Activated CD4-positive, alpha-beta T cell treated with anti-CD3 and anti-CD28 coated beads for 24 hours (primary cell): ENCODE results near the gene POLR2B.
A peak's percentile ranks its signal among the peaks of the same experiment; 100 is the strongest.
"Not testable (repeated sequence)": the region's sequence is repeated elsewhere in the genome, so short reads cannot be mapped to it uniquely, and the experiment has no call there.

ENCODE experiments used
- DNase-seq, 2 donors: peaks; one replicate each; pipeline ENCODE4 v3.0.0-alpha.2; 2020; ENCODE audit warnings: low read depth in 2 of 2

POLR2B gene

DNA sequence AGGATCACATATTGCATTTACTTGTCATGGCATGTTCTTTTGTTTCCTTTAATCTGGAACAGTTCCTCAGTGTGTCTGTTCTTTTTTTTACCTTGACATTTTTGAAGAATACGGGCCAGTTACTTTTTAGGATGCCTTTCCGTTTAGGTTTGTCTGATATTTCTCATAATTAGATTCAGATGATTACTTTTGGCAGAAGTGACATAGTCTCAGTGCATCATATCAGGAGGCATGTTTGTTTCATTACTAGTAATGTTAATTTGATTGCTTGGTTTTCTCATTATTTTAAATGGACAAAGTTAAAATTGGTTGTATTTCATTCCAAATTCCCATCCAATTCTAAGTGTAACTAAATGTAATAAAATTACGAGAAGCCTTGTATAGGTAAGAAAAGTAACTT lies 8.3 kb downstream of the POLR2B start:
- DNase-seq, result no peak

DNA sequence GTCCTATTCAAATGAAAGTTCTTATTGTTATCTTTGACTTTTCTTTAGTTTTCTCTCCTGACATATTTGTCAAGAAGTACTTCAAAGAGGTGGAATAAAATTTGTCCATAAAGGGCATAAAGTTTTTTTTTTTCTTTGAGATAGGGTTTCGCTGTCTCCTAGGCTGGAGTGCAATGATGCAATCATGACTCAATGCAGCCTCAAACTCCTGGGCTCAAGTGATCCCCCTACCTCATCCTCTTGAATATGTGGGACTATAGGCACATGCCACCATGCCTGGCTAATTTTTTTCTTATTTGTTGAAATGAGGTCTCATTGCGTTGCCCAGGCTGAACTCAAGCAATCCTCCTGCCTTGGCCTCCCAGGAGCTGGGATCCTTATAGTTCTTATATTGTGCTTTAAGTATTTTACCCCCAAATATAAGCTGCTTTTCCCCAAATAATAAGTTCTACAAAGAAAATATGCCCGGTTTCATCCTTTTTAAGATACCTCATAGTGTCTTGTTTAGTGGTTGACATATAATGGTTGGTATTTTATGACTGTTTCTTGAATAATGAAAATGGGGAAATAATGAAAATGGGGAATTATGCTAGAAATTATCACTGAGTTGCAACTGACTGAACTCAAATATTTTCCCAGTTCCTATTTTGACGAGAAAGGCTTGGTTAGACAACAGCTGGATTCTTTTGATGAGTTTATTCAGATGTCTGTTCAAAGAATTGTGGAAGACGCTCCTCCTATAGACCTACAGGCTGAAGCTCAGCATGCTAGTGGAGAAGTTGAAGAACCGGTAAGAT lies 11.6 kb downstream of the POLR2B start:
- DNase-seq, result no peak

DNA sequence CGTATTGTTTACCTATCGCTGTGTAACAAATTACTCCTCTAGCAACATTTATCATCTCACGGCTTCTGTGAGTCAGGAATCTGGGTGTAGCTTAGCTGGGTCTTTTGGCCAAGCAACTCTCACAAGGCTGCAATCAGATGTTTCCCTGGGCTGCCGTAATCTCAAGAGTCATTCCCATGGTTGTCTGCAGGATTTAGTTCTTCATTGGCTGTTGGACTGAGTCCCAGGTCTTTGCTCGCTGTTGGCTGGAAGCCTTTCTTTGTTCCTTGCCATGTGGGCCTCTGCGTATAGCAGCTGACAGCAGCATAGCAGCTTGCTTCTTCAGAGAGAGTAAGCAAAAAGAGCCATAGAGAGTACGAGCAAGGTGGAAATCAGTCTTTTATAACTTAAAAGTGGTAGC lies 16.8 kb downstream of the POLR2B start:
- no peak for DNase-seq

DNA sequence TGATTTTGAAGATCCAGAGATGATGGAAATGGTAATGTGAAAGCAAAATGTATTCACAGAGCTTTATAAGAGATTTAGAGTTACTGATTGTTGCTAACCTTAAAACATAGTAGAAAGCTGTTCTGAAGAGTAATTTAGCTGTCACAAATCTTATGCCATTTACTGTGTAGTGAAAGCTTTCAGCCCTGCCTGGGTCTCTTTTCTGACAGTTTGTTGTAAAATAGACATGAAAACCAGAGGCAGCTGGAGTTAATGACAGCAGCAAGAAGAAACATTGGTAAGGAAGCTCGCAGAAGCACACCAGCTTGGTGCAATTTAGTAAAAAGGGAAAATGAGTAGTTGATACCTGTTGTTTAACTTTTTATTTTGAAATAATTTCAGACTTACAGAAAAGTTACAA lies 21.1 kb downstream of the POLR2B start:
- DNase-seq, result no peak

DNA sequence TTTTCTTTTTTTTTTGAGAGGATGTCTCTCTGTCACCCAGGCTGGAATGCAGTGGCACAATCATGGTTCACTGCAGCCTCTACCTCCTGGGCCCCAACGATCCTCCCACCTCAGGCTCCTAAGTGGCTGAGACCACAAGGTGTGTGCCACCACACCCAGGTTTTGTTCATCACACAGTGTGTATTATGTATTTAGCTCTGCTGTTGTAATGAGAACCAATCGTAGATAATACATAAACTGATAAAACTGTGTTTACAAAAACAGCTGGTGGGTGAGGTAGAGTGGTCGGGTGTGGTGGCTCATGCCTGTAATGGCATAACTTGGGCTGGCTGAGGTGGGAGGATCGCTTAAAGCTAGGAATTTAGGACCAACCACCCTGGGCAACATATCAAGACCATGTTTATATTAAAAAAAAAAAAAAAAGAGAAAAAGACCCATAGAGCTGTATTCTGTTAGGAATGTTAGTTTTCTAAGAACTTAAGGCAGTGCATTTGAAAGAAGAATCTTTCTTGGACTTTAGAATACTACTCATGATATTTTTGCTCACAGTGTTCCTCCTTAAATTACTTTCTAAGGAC lies 34.9 kb downstream of the POLR2B start:
- DNase-seq, result no peak

DNA sequence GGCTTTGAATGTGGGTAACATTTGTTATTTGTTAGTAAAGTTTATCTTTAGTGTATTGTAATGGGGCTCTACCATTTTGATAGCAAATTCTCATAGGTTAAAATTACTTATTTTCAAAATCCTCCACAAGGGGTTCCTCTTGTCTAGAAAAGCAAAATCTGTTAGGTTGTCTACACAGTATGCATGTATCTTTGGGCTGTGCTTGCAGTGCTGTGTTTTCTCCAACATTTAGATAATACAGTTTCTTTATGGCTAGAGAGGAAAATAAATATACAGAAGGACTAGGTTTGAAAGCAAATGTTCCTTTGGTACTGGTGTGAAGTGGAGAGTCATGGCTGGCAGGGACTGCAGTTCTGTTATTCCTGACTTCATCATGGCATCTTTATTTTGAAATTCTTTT lies 40.3 kb downstream of the POLR2B start:
- no peak for DNase-seq

DNA sequence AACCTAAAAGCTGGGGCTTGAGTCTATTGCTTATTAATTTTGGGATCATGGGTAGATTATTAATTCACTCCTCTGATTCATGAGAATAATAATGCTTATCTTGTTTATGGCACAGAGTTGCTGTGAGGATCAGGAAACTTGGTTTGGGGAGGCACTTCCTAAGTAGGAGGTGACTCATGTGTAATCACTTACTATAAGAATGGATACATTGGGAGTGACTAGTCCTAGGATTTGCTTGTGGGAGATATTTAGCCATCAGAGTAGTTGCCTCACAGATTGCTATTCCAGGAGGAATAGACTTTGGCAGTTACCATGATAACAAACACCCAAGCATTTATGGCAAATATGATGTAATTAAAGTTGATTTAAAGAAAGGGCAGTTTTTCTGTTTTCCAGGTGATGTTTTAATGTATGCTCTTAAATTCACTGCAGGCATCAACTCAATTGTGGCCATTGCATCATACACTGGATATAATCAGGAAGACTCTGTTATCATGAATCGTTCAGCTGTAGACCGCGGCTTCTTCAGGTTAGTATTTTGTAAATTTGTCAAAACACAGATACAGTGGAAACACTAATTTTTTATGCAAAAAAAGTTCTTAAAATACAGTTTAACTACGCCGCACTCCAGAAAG lies 41.9 kb downstream of the POLR2B start:
- no peak for DNase-seq

DNA sequence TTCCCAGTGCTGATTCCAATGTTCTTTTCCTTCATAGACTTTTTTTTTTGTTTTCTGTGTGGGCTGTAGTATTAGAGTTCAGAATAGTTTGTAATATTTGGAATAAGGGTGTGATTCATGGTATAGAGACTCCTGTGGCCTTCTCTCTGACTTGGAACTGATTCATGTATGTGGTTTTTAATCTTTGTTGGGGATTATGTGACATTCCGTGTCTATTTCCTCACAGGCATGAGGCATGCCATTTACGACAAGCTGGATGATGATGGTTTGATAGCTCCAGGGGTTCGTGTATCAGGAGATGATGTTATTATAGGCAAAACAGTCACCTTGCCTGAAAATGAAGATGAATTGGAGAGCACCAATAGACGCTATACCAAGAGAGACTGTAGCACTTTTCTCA lies 44.4 kb downstream of the POLR2B start:
- DNase-seq, result no peak

DNA sequence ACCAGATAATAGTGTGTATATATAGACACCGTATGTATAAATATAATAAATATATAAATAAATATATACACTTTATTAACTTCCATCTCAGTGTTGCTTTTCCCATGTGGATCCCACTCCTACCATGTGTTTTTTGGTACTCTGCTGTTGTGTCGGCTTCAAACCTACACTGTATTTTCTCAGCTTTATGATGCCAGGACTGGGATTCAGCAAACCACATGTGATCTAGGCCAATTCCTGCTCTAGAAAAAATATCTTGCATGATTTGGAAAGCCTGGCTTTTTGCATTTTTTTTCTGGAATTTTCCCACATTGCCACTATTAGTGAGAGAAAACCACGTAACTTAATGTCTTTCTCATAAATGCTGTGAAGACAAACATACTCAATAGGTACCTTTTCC lies 55.8 kb downstream of the POLR2B start:
- DNase-seq, result no peak

DNA sequence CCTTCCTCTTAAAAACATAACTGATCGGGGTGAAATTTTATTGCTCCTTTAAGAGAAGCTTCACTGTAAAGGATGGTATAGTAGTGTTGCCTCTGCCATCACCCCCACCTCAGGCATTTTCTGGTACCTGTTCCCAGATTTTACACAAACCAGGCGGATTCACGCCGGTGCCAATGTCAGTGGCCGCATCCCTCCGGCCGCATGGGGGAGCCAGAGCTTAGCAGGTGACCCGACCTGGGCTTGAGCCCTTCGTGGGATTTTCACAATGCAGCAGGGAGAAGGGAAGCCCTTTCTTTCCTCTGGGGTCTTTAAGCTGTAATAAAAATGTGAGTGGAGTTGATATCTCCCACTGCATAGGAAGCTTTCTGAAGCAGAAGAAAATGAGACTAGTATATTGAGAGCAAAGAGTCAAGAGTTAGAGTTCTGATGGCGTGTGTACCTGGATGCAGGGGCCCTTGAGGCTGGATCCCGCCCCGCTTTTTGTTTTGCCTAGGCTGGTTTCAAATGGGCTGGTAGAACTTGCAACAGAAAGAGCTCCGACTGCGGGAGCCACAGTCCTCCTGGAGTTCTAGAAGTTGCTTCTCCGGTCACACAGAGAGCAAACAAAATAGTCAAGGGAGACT lies 59.4 kb downstream of the POLR2B start:
- DNase-seq, result peak in 1 of 2 donors; percentile 16

DNA sequence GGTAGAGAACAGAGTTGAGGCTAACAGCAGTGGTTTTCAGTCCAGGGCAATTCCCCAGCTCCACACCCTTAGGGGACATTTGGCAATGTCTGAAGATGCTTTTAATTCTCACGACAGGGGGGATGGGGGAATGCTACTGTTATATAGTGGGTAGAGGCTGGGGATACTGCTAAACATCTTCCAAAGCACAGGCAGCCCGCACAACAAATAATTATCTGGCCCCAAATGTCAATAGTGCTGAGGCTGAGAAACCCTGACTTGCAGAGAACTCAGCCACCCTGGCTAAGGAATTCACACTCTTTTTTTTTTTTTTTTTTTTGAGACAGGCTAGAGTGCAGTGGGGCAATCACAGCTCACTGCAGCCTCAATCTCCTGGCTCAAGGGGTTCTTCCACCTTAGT lies 60.6 kb downstream of the POLR2B start:
- DNase-seq, result no peak

DNA sequence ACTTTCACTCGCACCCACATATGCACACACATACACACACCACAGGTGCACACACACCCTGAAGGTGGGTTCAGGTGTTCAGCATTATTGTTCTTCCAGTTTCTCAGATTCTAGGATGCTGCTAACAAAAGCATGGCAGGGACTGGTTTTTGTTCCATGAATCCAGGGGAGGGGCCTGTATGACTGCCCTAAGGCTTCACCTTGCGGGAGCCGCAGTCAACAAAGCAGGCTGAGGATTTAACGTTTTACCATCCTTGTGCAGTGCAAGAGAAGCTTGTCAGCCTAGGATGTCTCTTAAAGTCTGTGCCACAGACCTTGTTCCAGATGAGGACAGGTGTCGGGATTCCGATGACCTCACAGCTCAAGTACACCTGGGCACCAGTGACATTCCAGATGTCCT lies 61.8 kb downstream of the POLR2B start:
- DNase-seq, result no peak

DNA sequence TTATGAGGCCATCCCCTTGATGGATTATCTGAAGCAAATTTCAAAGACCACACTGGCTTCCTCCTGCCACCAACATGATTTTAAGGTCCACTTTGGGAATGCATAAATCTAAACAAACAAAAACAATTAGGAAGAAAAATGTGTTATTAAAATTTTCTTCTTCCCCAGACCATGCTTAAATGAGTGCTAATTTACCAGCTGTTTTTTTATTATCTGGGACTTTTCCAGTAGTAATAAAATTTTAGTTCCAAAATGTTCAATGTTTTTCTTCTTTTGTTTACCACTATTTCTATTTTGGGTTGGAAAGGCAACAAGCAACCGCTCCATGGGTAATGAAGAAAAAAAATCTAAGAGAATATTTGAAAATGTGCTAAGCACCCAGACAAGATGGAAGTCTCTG lies 62.3 kb downstream of the POLR2B start:
- DNase-seq, result no peak

DNA sequence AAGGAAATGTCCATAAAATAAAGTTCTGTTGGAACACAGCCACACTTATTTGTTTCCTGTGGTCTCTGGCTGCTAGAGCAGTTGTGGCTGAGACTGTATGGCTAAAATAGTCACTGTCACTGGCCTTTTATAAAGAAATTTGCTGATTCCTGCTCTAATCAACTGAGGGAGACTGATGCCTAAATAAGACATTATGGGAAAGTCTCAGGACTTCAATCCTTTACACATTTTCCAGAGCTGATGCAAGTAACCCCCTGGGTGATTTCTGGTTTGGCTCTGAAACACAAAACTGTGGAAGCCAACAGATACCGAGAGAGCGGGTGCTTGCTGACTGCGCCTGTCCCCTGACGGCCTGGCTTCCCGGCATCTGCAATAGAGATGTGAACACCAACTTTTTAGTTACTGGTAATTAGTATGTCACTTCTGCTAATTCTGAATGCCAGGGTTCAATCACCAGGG lies 64.0 kb downstream of the POLR2B start:
- DNase-seq, result no peak

DNA sequence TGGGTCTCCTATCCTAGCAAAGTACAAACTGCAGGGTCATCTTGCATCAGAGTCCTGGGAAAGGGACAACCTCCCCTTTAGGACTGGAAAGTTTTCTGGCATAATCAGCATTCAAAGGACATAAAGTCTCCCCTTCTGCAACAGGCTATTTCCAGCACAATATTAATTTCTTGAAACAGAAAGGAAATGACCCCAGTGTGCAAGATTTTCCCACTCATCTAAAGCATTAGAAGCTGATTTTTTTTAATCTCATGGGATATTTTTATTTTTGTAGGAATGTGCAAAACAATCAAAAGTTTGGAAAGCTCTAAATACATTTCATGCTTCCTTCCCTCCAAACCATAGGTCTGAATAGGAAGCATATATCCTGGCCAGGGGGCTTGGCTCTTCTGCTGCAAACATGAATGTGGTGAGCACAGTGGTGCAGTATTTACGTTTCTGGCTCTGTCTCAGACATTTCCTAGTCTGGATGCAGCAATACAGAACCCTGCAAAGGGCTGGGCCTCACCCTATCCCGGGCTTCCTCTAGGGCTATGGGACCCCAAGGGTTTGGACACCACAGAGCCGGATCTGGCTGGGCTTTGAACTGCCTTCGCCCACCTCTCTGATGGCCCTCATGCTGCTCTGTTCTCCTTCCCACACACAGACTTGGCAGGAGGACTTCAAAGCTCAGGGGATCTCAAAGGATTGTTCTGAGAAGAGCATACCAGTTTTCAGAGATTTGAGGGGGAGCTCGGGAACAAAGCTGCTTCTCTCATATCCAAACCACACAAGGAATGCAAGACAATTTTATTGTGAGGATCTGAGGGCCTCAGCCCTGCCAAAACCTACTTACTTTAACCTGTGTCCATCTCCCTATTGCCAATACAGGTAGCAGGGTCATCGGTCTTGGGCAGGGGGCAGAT lies 64.9 kb downstream of the POLR2B start:
- DNase-seq, result no peak

DNA sequence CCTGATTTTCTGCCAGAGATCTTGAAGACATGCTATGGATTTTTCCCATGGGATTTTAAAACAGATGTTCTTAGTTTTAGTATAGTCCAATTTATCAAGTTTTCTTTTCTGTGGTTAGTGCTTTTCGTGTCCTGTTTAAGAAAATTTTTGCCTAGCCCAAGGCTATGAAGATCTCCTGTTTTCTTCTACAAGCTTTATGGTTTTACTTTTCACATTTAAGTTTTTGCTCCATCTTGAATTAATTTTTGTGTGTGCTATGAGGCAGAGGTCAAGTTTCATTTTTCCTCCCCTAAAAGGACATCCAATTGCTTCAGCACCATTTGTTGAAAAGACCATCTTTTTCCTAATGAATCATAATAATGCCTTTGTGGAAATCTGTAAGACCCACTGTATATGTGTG lies 65.6 kb downstream of the POLR2B start:
- DNase-seq, result no peak

DNA sequence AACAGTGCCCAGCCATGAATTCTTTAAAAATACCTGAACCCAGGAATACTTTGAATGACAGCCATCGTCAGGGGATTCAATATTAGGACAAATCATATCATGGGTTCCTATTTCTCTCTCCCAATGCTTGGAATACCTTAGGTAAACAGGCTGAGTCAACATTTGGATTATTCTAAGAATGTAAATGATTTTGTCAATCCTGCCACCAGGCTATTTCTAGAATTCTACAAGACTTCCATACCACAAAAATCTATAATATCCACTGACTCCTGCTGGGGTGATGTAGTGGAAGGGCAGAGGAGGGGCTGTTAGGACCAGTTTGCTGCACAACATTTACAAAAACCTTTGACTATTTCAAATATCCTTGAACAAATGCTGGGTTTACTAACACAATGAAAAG lies 66.3 kb downstream of the POLR2B start:
- DNase-seq, result no peak

DNA sequence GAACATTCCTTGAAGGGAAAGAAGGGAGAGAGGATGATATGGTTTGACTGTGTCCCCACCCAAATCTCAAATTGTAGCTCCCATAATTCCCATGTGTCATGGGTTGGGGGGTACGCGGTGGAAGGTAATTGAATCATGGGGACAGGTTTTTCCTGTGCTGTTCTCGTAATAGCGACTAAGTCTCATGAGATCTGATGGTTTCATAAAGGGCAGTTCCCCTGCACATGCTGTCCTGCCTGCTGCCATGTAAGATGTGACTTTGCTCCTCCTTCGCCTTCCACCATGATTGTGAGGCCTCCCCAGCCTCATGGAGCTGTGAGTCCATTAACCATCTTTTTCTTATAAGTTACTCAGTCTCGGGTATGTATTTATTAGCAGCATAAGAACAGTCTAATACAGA lies 68.3 kb downstream of the POLR2B start:
- DNase-seq, result not testable (repeated sequence)

DNA sequence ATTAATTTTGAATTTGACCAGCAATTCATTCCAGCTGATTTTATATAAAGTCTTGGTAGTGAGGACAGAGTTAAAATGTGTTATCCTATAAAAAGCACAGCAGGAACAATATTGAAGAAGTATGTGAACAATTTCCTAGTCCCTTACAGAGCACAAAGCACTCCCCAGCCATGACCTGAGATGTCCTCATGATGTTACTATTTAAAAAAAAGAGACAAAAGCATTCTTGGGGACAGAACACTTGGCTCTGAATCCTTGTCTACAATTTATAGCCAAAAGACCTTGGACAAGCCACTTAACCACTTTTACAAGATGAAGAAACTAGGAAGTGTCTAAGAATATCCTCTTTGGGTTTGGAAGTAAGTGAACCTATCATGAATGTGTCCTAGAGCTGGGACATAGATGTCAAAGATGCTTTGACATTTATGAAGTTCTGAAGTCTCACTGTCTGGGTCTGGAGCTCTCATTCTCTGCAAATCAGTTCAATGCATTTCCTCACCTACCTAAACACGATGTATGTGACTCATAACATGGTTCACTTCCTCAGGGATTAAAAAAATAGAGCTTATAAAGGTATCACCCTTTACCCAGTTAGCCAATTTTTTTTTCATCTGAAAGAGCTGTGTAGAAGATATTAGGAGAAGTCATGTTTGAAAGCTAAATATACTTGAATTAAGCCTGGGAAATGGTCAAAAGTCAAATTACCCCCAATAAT lies 70.1 kb downstream of the POLR2B start:
- no peak for DNase-seq

DNA sequence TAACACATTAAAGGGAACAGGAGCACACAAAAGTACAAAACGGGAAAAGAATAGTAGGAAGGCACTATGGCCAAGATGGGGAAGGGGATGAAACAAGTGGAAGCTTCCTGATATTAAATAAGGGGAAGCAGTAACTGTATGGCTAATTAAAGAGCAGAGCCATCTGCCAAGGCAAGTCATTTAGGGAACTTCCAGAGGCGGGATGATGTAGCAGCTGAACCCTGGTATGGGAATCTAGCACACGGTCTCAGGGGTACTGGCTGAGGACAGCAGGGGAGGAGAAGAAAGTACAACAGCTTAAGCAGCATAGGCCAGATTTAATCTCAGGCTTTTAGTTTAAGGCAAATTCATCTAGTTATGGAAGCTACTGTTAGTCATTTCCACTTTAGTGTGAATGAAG lies 72.4 kb downstream of the POLR2B start:
- no peak for DNase-seq

DNA sequence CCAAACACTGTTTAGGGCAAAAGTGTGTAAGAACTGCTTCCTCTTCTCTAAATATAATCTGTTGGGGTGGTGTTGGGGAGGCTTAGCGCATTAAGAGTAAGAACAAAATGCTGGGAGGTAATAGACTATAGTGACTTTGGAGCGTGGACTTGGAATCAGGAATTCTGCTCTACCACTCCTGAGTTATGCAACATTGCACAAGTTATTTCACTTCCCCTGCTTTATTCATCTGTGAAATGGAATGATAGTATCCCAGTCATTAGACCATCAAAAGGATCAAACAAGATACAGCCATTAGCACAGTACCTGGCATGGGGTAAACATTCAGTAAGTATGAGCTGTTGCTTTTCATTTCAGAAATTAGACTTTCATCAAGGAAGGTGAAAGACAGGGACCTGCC lies 72.8 kb downstream of the POLR2B start:
- DNase-seq, result no peak
